ENCODE data around the gene TIRAP. TPM values are rescaled to one million over a fixed set of nuclear protein-coding genes. Genes with fewer than 3 reads are reported as not detected.
"Not testable (repeated sequence)": the region's sequence is repeated elsewhere in the genome, so short reads cannot be mapped to it uniquely, and the experiment has no call there.

The TIRAP gene, protein sequence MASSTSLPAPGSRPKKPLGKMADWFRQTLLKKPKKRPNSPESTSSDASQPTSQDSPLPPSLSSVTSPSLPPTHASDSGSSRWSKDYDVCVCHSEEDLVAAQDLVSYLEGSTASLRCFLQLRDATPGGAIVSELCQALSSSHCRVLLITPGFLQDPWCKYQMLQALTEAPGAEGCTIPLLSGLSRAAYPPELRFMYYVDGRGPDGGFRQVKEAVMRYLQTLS
- total RNA-seq: 15.5 TPM

DNA sequence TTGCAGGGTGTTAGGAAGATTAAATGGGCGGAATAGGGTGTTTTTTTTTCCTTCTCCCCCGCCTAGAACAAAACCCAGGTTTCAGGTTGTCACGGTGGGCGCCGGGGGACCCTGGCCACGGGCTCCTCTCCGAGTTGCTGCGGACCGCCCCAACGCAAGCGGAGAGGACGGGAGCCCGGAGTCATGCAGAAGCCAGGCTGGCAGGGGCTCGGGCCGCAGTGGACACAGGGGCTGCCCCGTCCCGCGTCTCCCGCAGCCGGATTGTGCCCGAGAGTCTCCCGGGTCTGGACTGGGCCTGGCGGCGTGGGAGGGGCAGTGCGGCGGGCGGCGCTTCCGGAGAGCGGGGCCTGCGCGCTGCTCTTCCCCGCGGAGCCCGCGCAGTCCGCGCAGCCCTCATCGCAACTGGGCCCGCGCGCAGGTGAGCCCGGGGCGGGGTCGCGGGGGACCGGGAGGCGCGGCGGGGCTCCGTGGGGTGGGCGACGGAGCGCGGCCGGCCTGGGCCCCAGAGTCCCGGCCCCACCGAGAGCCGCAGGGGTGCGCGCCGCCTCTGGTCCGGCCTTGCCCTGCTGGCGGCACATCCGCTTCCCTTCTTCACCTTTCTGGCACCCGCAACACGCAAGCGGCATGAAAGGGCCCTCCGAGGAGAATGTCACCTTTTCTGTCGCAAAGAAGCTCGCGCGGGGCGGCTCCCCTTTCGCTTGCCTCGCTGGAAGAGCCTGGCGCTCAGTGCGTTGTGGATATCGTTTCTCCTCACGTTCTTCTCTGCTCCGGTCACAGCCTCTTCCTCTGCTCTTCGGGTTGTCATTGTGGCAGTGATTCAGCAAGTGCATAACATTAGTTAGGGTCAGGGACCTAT is at the start of gene TIRAP:
Gene TIRAP, plus strand, starts transcription at position 358 of the 856 bp plus-strand sequence. CDS start 7,802 bp downstream, outside the sequence.
- DNase-seq (ENCODE audit: low spot score): peak; percentile 82
- intact Hi-C loops (cut with DNase I): no loop called here
- peak; percentile 94 for ATAC-seq

GRCh38 chr11:126233391-126233790 is 49.5 kb upstream of the TIRAP start:
- intact Hi-C loops (cut with DNase I): no loop called here
- ATAC-seq (no peak), DNase-seq (ENCODE audit: low spot score) (no peak)

DNA sequence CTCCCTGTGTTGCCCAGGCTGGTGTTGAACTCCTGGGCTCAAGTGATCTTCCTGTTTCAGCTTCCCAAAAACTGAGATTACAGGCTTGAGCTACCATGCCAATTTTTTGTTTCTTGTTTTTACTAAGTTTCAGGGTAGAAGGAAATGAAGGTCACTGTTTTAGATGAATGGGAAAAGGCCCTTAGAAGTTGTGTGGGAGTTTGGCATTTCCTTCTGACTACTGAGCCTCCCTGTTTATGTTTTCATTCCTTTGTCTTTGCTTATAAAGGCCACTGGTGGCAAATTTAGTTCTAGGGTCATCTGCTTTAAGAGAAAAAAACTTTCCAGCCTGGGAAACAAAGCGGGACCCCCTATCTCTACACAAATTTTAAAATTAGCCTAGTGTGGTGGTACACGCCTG is 36.3 kb upstream of the TIRAP start:
- DNase-seq (ENCODE audit: low spot score) (no peak), ATAC-seq (no peak)
- intact Hi-C loops (cut with DNase I): no loop called here

- intact Hi-C loops (cut with DNase I): no loop called here
- ATAC-seq (no peak), DNase-seq (ENCODE audit: low spot score) (no peak)
These were observed 29.6 kb upstream of the TIRAP start for GRCh38 chr11:126253265-126253664.

- ATAC-seq (no peak), DNase-seq (ENCODE audit: low spot score) (no peak)
- intact Hi-C loops (cut with DNase I): no loop called here
These were observed 28.1 kb upstream of the TIRAP start for GRCh38 chr11:126254819-126255218.

- ATAC-seq; intact Hi-C loops (cut with DNase I): not testable (repeated sequence)
These were observed 27.4 kb upstream of the TIRAP start for GRCh38 chr11:126255507-126255906.

DNA sequence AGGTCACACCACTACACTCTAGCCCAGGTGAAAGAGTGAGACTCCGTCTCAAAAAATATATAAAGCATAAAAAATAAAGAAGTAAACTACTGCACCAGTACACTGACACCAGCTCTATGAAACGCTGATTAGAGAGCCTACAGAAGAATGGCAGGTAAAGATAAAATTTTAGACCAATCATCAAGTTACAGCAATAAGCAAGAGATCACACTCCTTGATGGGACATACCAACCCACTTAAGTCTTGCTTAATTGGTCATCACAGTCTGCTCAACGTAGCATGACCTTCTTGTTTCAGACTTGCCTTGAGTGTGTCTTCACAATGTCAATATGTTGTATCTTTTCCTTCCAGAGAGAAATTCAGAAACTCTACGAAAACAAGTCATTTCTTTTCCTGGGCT is 26.7 kb upstream of the TIRAP start:
- intact Hi-C loops (cut with DNase I): no loop called here
- DNase-seq (ENCODE audit: low spot score) (no peak), ATAC-seq (no peak)

More at GRCh38 chr11:126255507-126255906, 27.4 kb upstream of the TIRAP start:
- DNase-seq (ENCODE audit: low spot score): not testable (repeated sequence)

- ATAC-seq (no peak), DNase-seq (ENCODE audit: low spot score) (no peak)
- intact Hi-C loops (cut with DNase I): no loop called here
These were observed 25.7 kb upstream of the TIRAP start for GRCh38 chr11:126257144-126257543.

- ATAC-seq: no peak
- intact Hi-C loops (cut with DNase I): no loop called here
These were observed 25.1 kb upstream of the TIRAP start for GRCh38 chr11:126257764-126258163.

GRCh38 chr11:126262216-126262615 is 20.7 kb upstream of the TIRAP start:
- intact Hi-C loops (cut with DNase I): no loop called here
- no peak for DNase-seq (ENCODE audit: low spot score)
- no peak for ATAC-seq

More at GRCh38 chr11:126257764-126258163, 25.1 kb upstream of the TIRAP start:
- no peak for DNase-seq (ENCODE audit: low spot score)

GRCh38 chr11:126263489-126263888 is 19.4 kb upstream of the TIRAP start:
- DNase-seq (ENCODE audit: low spot score) (no peak), ATAC-seq (no peak)
- intact Hi-C loops (cut with DNase I): no loop called here

DNA sequence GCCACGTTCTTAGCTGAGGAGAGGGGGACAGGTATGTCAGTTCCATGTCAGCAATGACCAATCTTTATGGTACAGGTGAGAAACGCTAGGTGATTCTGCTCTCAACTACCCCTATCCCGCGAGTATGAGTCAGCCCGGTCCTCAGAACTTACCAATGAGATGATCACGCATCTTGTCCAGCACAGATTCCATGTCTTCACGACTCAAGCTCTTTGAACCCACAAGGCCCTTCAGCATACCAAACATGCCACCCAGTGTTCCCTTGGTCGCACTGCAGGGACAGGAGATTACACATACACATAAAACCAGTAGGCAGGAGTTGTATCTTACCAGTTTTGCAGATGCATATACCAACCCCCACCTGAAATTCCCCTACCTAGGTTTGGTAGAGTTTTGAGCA is 17.1 kb upstream of the TIRAP start:
- DNase-seq (ENCODE audit: low spot score) (no peak), ATAC-seq (no peak)
- intact Hi-C loops (cut with DNase I): loop anchor here (2.0 kb wide), 1 partner anchor 55 kb away; the partner anchor contains the start of genes FAM118B and RPUSD4

GRCh38 chr11:126267650-126268049 is 15.2 kb upstream of the TIRAP start:
- ATAC-seq: no peak
- no peak for DNase-seq (ENCODE audit: low spot score)
- intact Hi-C loops (cut with DNase I): no loop called here

DNA sequence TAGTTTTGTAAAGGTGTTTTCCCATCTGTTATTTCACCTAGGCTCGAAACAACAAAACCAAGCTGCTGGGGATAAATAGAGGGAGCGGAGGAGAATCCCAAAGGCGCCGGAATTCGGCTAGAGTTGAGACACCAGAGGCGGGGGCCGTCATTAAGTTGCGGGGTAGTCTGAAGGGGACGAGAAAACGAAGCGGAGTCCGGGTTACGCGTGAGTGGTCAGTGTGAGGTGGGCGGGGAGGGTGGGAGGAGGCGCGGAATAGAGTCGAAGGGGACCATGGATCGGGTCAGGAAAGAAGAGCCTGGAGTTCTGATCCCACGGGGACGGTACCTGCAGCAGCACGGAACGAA is 14.6 kb upstream of the TIRAP start:
- ATAC-seq: no peak
- intact Hi-C loops (cut with DNase I): no loop called here

GRCh38 chr11:126268708-126269579 is 13.9 kb upstream of the TIRAP start, which contains the start of the genes FOXRED1 and SRPRA:
Gene FOXRED1, plus strand, starts transcription at chr11:126269154. Its CDS starts 53 bp downstream, at chr11:126269207.
Gene SRPRA, minus strand, starts transcription at chr11:126268895. Its CDS starts 91 bp downstream, at chr11:126268804.
- DNase-seq (ENCODE audit: low spot score) (peak; percentile 100), ATAC-seq (peak; percentile 100)
- intact Hi-C loops (cut with DNase I): no loop called here

More for the DNA sequence above, 14.6 kb upstream of the TIRAP start:
- no peak for DNase-seq (ENCODE audit: low spot score)

GRCh38 chr11:126277322-126277721 is 5.6 kb upstream of the TIRAP start:
- no peak for ATAC-seq
- DNase-seq (ENCODE audit: low spot score): no peak
- intact Hi-C loops (cut with DNase I): no loop called here

- intact Hi-C loops (cut with DNase I): no loop called here
- no peak for ATAC-seq
These were observed 5.1 kb upstream of the TIRAP start for GRCh38 chr11:126277780-126278179.

GRCh38 chr11:126279191-126279590 is 3.7 kb upstream of the TIRAP start:
- DNase-seq (ENCODE audit: low spot score) (no peak), ATAC-seq (no peak)
- intact Hi-C loops (cut with DNase I): no loop called here

More at GRCh38 chr11:126277780-126278179, 5.1 kb upstream of the TIRAP start:
- DNase-seq (ENCODE audit: low spot score): no peak

DNA sequence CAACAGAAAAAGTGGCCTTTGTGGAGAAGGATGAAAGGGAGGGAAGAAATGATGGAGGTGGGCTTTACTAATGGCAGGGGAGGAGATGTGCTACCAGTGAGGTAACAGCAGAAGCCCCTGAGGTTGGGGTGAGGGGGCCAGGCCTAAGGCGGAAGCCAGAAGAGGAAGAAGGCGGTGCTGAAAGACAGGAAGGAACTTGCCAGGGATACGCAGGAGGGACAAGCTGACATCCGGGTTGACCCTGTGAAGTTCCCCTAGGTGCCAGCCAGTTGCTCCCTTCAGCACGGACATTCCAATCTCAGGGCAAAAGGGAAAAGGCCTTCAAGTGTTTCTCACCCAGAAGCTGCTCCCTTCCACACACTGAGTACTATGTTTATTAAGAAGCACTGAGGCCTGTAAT is 2.3 kb upstream of the TIRAP start:
- ATAC-seq (no peak), DNase-seq (ENCODE audit: low spot score) (no peak)
- intact Hi-C loops (cut with DNase I): no loop called here
